Neural progenitor cell (in vitro differentiated cells): ENCODE measurements around the gene OR7A5.

Source experiments
- CTCF ChIP-seq: fragments of 200-600 bp; sonication (generic); IDR thresholded peaks from 2 replicates; pipeline ENCODE4 v1.5.1; 2017; ENCODE audit warnings: antibody characterized with exemption, mild to moderate bottlenecking
- EZH2phosphoT487 ChIP-seq: fragments of 200-600 bp; sonication (generic); IDR thresholded peaks from 2 replicates; pipeline ENCODE4 v1.6.1; 2017; ENCODE audit warnings: antibody characterized with exemption

GRCh38 chr19:14818588-14818987 is 16.4 kb downstream of the OR7A5 start:
- no peak for TF ChIP-seq CTCF
- no peak for TF ChIP-seq EZH2phosphoT487
